ENCODE measurements around the gene IFIT3. TPM values are rescaled to one million over a fixed set of nuclear protein-coding genes. Genes with fewer than 3 reads are reported as not detected.

IFIT3 gene
- total and polyA plus RNA-seq, 9 of the 15 experiments (the other 6 are each of a cell fraction or from before 2014, with no cell fraction given) = 0.23 to 2.2 (median 0.77) TPM

DNA sequence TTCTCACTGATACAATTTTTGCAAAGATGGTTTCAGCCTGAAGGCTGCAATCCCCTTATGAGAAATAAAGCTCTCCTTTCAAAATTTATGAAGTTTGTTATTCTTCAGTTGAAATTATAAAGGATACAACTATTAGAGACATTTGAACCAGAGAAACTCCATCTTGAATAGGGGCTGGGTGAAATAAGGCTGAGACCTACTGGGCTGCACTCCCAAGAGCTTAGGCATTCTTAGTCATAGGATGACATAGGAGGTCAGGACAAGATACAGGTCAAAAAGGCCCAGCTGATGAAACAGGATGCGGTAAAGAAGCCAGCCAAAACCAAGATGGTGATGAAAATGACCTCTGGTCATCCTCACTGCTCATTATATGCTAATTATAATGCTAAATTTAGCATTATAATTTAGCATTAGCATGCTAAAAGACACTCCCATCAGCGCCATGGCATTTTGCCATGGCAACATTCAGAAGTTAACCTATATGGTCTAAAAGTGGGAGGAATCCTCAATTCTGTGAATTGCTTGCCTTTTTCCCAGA lies 27.7 kb downstream of the IFIT3 start (continued):
- TF ChIP-seq AFF4 (CRISPR knock-in tag; IDR thresholded peaks at IDR 0.05) (no peak), MEF2A (IDR thresholded peaks at IDR 0.05; ENCODE audit: control insufficient read depth, low read depth, low read length) (no peak), TOE1 (IDR thresholded peaks at IDR 0.05; ENCODE audit: borderline replicate concordance) (no peak), TOE1 (CRISPR knock-in tag; IDR thresholded peaks at IDR 0.05; ENCODE audit: borderline replicate concordance, low read depth) (no peak), MYBL2 (IDR thresholded peaks at IDR 0.05; ENCODE audit: low read depth) (no peak), MYBL2 (CRISPR knock-in tag; IDR thresholded peaks at IDR 0.05; ENCODE audit: borderline replicate concordance) (no peak), PHTF2 (CRISPR knock-in tag; IDR thresholded peaks at IDR 0.05) (no peak), RBM17 (IDR thresholded peaks at IDR 0.05; ENCODE audit: borderline replicate concordance, low read depth, low read length) (no peak), ZNF175 (CRISPR knock-in tag; IDR thresholded peaks at IDR 0.05; ENCODE audit: low read depth) (peak; percentile 100), ZNF584 (CRISPR knock-in tag; IDR thresholded peaks at IDR 0.05; ENCODE audit: low read depth) (peak; percentile 99), TCF3 (CRISPR knock-in tag; IDR thresholded peaks at IDR 0.05) (no peak), KDM2B (CRISPR knock-in tag; IDR thresholded peaks at IDR 0.05) (no peak), SUPT5H (IDR thresholded peaks at IDR 0.05) (no peak), ZNF75A (CRISPR knock-in tag; IDR thresholded peaks at IDR 0.05) (peak; percentile 70; the same call in 1 of the 2 replicates), KLF13 (tag; IDR thresholded peaks at IDR 0.05; ENCODE audit: borderline replicate concordance, low read depth) (no peak), ZNF224 (CRISPR knock-in tag; IDR thresholded peaks at IDR 0.05) (no peak), CBX5 (IDR thresholded peaks at IDR 0.05; ENCODE audit: borderline replicate concordance, low read depth) (no peak), BRD9 (IDR thresholded peaks at IDR 0.05; ENCODE audit: low read depth, partially characterized antibody) (no peak), RFX7 (CRISPR knock-in tag; IDR thresholded peaks at IDR 0.05) (no peak), ELK3 (CRISPR knock-in tag; IDR thresholded peaks at IDR 0.05) (0 out of 2 replicates have a peak, but pooled peaks have one; percentile 42), SMARCB1 (IDR thresholded peaks at IDR 0.05; ENCODE audit: insufficient read length, low read depth) (no peak)
- TF ChIP-seq, protein P1, sequence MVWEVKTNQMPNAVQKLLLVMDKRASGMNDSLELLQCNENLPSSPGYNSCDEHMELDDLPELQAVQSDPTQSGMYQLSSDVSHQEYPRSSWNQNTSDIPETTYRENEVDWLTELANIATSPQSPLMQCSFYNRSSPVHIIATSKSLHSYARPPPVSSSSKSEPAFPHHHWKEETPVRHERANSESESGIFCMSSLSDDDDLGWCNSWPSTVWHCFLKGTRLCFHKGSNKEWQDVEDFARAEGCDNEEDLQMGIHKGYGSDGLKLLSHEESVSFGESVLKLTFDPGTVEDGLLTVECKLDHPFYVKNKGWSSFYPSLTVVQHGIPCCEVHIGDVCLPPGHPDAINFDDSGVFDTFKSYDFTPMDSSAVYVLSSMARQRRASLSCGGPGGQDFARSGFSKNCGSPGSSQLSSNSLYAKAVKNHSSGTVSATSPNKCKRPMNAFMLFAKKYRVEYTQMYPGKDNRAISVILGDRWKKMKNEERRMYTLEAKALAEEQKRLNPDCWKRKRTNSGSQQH (CRISPR knock-in tag; IDR thresholded peaks at IDR 0.05) = peak; percentile 65; the same call in 1 of the 2 replicates
- TF ChIP-seq, protein P2, sequence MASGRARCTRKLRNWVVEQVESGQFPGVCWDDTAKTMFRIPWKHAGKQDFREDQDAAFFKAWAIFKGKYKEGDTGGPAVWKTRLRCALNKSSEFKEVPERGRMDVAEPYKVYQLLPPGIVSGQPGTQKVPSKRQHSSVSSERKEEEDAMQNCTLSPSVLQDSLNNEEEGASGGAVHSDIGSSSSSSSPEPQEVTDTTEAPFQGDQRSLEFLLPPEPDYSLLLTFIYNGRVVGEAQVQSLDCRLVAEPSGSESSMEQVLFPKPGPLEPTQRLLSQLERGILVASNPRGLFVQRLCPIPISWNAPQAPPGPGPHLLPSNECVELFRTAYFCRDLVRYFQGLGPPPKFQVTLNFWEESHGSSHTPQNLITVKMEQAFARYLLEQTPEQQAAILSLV (tag; IDR thresholded peaks at IDR 0.05) = peak; percentile 66

Data from K562 (cell line).